Transverse colon (tissue), 4 donors: ENCODE measurements around the gene ZNF263. TPM values are rescaled to one million over a fixed set of nuclear protein-coding genes. Genes with fewer than 3 reads are reported as not detected.

Experiments used
- DNase-seq: peaks from one replicate; pipeline ENCODE4 v3.0.0-alpha.2; 2019
- H3K27ac ChIP-seq, 4 donors: fragments of 200-600 bp; sonication (generic); 2 replicates each; pipeline ENCODE4 v1.5.1; 2016 to 2018; ENCODE audit warnings: inconsistent platforms in 4 of 4
- H3K27me3 ChIP-seq: fragments of 200-600 bp; sonication (generic); 2 replicates; pipeline ENCODE4 v1.5.1; 2017; ENCODE audit warnings: inconsistent platforms
- H3K36me3 ChIP-seq, 4 donors: fragments of 200-600 bp; sonication (generic); 2 replicates each; pipeline ENCODE4 v1.5.1; 2017 to 2019; ENCODE audit warnings: inconsistent platforms in 4 of 4
- H3K4me1 ChIP-seq, 4 donors: fragments of 200-600 bp; sonication (generic); 2 replicates each; pipeline ENCODE4 v1.5.1; 2017 to 2020; ENCODE audit warnings: inconsistent platforms in 4 of 4
- H3K4me3 ChIP-seq, 4 donors: fragments of 200-600 bp; sonication (generic); 1 replicate in 1 of 4; 2 replicates in 3 of 4; pipeline versions ENCODE4 v1.5.1 to v1.6.1; 2017 to 2019; ENCODE audit warnings: inconsistent platforms in 4 of 4
- H3K9me3 ChIP-seq, 2 donors: fragments of 200-600 bp; sonication (generic); 2 replicates each; pipeline ENCODE4 v1.5.1; 2017 to 2019; ENCODE audit warnings: inconsistent platforms in 2 of 2
- EP300 ChIP-seq: sonication (generic); formaldehyde crosslinking; IDR thresholded peaks from one replicate; pipeline ENCODE4 v1.6.1; 2017; ENCODE audit warnings: antibody characterized with exemption, low read depth
- POLR2A ChIP-seq: fragments of 450-650 bp; IDR thresholded peaks from one replicate; pipeline ENCODE4 v1.6.1; 2016; ENCODE audit warnings: antibody characterized with exemption, mild to moderate bottlenecking, moderate library complexity
- POLR2AphosphoS5 ChIP-seq, 3 donors: sonication (generic); formaldehyde crosslinking; IDR thresholded peaks; one replicate each; pipeline ENCODE4 v1.6.1; 2016; ENCODE audit warnings: antibody characterized with exemption in 3 of 3
- WGBS, 2 donors: methylation state at CpG; one replicate each; pipeline ENCODE4 v1.1.5; 2018; ENCODE audit warnings: low coverage in 1 of 2; 5-methylcytosine and 5-hydroxymethylcytosine counted together
- in situ Hi-C, 4 donors: fragments of 200-750 bp; cut with MboI; loops; one replicate each; pipeline versions ENCODE4 v1.15.0 to v1.15.1; 2017; ENCODE audit warnings: low sequenced_read_pairs in 3 of 4, low pct_ligation_motif_present in 1 of 4, low pct_unique_long_range_greater_than_20kb in 1 of 4
- intact Hi-C: fragments of 100-400 bp; cut with DNase I; formaldehyde crosslinking; loops from one replicate; pipeline ENCODE4 v1.15.1; 2023; ENCODE audit warnings: low total_unique reads
- total RNA-seq, 4 donors: library from RNA; depleted of rRNA; stranded (reverse); fragments of >200 nt; gene quantifications; one replicate each; pipeline ENCODE4 v1.1.0, GENCODE V29; 2016
- TF ChIP-seq, protein P1 (sequence below), 5 experiments: fragments of 200-600 bp in 3 of 5; fragments of 450-650 bp in 2 of 5; sonication (generic) in 3 of 5; IDR thresholded peaks; 1 replicate in 2 of 5; 2 replicates in 3 of 5; pipeline ENCODE4 v1.5.1; 2016 to 2017; ENCODE audit warnings: antibody characterized with exemption in 5 of 5, inconsistent platforms in 3 of 5, mild to moderate bottlenecking in 2 of 5, moderate library complexity in 1 of 5

Gene ZNF263
- total RNA-seq, 4 donors from 2014 or later: 4.6 to 46.0 (median 36.8) TPM

- in situ Hi-C loops (no loop called here), intact Hi-C loops (no loop called here)
- WGBS, 2 donors: 58 to 67% methylated on average over 2 to 4 of the region's 4 CpGs
- H3K27me3 ChIP-seq: peaks cover 10% of the 10 kb centered on the region
- no peaks in the 10 kb centered on the region for H3K4me1 ChIP-seq
- no peak for DNase-seq
- no peaks in the 10 kb centered on the region for H3K9me3 ChIP-seq
- TF ChIP-seq POLR2A (no peak), EP300 (no peak), POLR2AphosphoS5 (IDR thresholded peaks at IDR 0.05) (no peak)
- TF ChIP-seq, protein P1, sequence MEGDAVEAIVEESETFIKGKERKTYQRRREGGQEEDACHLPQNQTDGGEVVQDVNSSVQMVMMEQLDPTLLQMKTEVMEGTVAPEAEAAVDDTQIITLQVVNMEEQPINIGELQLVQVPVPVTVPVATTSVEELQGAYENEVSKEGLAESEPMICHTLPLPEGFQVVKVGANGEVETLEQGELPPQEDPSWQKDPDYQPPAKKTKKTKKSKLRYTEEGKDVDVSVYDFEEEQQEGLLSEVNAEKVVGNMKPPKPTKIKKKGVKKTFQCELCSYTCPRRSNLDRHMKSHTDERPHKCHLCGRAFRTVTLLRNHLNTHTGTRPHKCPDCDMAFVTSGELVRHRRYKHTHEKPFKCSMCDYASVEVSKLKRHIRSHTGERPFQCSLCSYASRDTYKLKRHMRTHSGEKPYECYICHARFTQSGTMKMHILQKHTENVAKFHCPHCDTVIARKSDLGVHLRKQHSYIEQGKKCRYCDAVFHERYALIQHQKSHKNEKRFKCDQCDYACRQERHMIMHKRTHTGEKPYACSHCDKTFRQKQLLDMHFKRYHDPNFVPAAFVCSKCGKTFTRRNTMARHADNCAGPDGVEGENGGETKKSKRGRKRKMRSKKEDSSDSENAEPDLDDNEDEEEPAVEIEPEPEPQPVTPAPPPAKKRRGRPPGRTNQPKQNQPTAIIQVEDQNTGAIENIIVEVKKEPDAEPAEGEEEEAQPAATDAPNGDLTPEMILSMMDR (IDR thresholded peaks at IDR 0.05): no peak
- no peak overlapping the region for H3K27ac ChIP-seq
- H3K36me3 ChIP-seq: no peaks in the 10 kb centered on the region
- no peak overlapping the region for H3K4me3 ChIP-seq
These were observed 8.8 kb upstream of the ZNF263 start for GRCh38 chr16:3274490-3274889.

- no peak overlapping the region for H3K27ac ChIP-seq
- no peaks in the 10 kb centered on the region for H3K36me3 ChIP-seq
- TF ChIP-seq EP300: no peak
- no peak for TF ChIP-seq POLR2AphosphoS5 (IDR thresholded peaks at IDR 0.05)
- TF ChIP-seq POLR2A: no peak
- TF ChIP-seq, protein P1 (IDR thresholded peaks at IDR 0.05): no peak
- H3K9me3 ChIP-seq: no peaks in the 10 kb centered on the region
- peaks cover 10% of the 10 kb centered on the region for H3K27me3 ChIP-seq
- intact Hi-C loops (no loop called here), in situ Hi-C loops (no loop called here)
- DNase-seq: no peak
- no peaks in the 10 kb centered on the region for H3K4me1 ChIP-seq
- no peak overlapping the region for H3K4me3 ChIP-seq
These were observed 8.3 kb upstream of the ZNF263 start for GRCh38 chr16:3274947-3275346.

DNA sequence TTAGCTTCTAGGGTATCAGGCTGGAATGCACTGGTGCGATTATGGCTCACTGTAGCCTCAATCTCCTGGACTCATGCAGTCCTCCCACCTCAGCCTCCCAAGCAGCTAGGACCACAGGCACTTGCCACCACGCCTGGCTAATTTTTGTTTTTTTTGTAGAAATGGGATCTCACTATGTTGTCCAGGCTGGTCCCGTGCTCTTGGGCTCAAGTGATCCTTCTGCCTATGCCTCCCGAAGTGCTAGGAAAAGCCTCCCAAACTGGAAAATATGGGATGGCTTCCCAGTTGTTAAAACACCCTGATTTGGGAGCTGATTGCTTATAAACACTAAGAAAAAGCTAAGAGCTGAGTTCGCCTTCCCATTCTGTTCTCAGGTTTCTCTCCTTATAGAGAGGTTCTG, 6.6 kb upstream of the ZNF263 start:
- TF ChIP-seq POLR2AphosphoS5 (IDR thresholded peaks at IDR 0.05): no peak
- no peak for TF ChIP-seq POLR2A
- TF ChIP-seq, protein P1 (IDR thresholded peaks at IDR 0.05): no peak
- no peak for TF ChIP-seq EP300
- no peak for DNase-seq
- Histone ChIP-seq H3K4me1 (peaks cover 0 to 1% (median under 1%) of the 10 kb centered on the region in 4 donors), H3K4me3 (no peak overlapping the region), H3K9me3 (no peaks in the 10 kb centered on the region), H3K27ac (no peak overlapping the region), H3K36me3 (no peaks in the 10 kb centered on the region), H3K27me3 (peaks cover 10% of the 10 kb centered on the region)
- 81 to 84% methylated on average over 3 to 5 of the region's 5 CpGs for WGBS, 2 donors
- in situ Hi-C loops: no loop called here
- intact Hi-C loops: no loop called here

DNA sequence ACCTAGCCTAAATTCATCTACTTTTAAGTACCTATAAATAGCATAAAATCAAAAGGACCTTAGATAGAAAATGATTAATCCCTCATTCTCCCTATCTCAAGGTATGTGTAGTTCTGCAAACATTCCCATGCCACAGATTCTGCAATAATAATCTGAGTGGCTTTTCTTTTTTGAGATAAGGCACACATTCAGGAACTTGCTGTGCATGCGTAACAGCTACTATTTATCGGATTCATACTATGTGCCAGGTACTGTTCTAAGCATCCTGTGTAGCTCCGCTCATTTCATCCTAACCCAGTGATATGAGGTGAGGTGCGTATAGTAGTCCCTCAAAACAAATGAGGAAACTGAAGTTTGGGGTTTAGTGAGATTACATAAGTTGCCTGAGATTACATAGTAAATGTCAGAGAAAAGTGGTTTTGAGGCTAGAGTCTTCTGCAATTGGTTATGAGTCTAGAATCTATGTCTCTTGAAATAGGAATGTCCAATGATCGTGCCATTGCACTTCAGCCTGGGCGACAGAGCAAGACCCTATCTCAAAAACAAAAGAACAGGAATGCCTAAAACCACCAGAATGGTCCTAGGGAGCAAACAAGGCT, 2.0 kb upstream of the ZNF263 start:
- intact Hi-C loops: no loop called here
- in situ Hi-C loops: no loop called here

More for the DNA sequence above, 2.0 kb upstream of the ZNF263 start:
- peaks cover 5 to 28% (median 25%) of the 10 kb centered on the region in 4 donors for H3K4me1 ChIP-seq
- no peaks in the 10 kb centered on the region for H3K9me3 ChIP-seq
- no peak for DNase-seq
- no peak overlapping the region for H3K4me3 ChIP-seq
- H3K27me3 ChIP-seq: peaks cover 10% of the 10 kb centered on the region
- no peak overlapping the region for H3K27ac ChIP-seq
- TF ChIP-seq EP300 (no peak), POLR2A (no peak), POLR2AphosphoS5 (IDR thresholded peaks at IDR 0.05) (no peak)
- TF ChIP-seq, protein P1 (IDR thresholded peaks at IDR 0.05): no peak
- peaks cover 0 to 10% (median 1%) of the 10 kb centered on the region in 4 donors for H3K36me3 ChIP-seq
- WGBS, 2 donors: 85 to 92% methylated on average over 2 to 6 of the region's 6 CpGs
